Lower leg skin (tissue), 3 donors: Measurements from ENCODE around the gene KCTD18.

ENCODE experiments used
- POLR2A ChIP-seq, 2 donors: fragments of 450-650 bp; IDR thresholded peaks; one replicate each; pipeline ENCODE4 v1.6.1; 2016 to 2017; ENCODE audit warnings: antibody characterized with exemption in 2 of 2, mild to moderate bottlenecking in 1 of 2, moderate library complexity in 1 of 2
- TF ChIP-seq, protein P1 (sequence below), 3 donors: fragments of 450-650 bp; IDR thresholded peaks; one replicate each; pipeline ENCODE4 v1.5.1; 2016; ENCODE audit warnings: antibody characterized with exemption in 3 of 3, mild to moderate bottlenecking in 3 of 3, moderate library complexity in 2 of 3

GRCh38 chr2:200482194-200482593 is 27.7 kb downstream of the KCTD18 start:
- TF ChIP-seq POLR2A (IDR thresholded peaks at IDR 0.05), result no peak
- TF ChIP-seq, protein P1, sequence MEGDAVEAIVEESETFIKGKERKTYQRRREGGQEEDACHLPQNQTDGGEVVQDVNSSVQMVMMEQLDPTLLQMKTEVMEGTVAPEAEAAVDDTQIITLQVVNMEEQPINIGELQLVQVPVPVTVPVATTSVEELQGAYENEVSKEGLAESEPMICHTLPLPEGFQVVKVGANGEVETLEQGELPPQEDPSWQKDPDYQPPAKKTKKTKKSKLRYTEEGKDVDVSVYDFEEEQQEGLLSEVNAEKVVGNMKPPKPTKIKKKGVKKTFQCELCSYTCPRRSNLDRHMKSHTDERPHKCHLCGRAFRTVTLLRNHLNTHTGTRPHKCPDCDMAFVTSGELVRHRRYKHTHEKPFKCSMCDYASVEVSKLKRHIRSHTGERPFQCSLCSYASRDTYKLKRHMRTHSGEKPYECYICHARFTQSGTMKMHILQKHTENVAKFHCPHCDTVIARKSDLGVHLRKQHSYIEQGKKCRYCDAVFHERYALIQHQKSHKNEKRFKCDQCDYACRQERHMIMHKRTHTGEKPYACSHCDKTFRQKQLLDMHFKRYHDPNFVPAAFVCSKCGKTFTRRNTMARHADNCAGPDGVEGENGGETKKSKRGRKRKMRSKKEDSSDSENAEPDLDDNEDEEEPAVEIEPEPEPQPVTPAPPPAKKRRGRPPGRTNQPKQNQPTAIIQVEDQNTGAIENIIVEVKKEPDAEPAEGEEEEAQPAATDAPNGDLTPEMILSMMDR (IDR thresholded peaks at IDR 0.05), result no peak
